Activated naive CD4-positive, alpha-beta T cell treated with anti-CD3 and anti-CD28 coated beads, Interleukin-2, amount 50 U/mL, for 24 hours (primary cell): ENCODE data around the gene TLE4.
A peak's percentile ranks its signal among the peaks of the same experiment; 100 is the strongest.
"Not testable (repeated sequence)": the region's sequence is repeated elsewhere in the genome, so short reads cannot be mapped to it uniquely, and the experiment has no call there.

Source experiments
- H3K27ac Mint-ChIP-seq: one replicate; pipeline ENCODE4 v1.8.0; 2021; ENCODE audit warnings: mild to moderate bottlenecking, mixed read lengths
- H3K27me3 Mint-ChIP-seq: one replicate; pipeline ENCODE4 v1.8.0; 2021; ENCODE audit warnings: mixed read lengths
- H3K36me3 Mint-ChIP-seq: one replicate; pipeline ENCODE4 v1.8.0; 2021; ENCODE audit warnings: mixed read lengths
- H3K4me1 Mint-ChIP-seq: one replicate; pipeline ENCODE4 v1.8.0; 2021; ENCODE audit warnings: mixed read lengths
- H3K4me3 Mint-ChIP-seq: one replicate; pipeline ENCODE4 v1.8.0; 2021; ENCODE audit warnings: mild to moderate bottlenecking, mixed read lengths
- H3K9me3 Mint-ChIP-seq: one replicate; pipeline ENCODE4 v1.8.0; 2021; ENCODE audit warnings: mixed read lengths

The TLE4 gene

DNA sequence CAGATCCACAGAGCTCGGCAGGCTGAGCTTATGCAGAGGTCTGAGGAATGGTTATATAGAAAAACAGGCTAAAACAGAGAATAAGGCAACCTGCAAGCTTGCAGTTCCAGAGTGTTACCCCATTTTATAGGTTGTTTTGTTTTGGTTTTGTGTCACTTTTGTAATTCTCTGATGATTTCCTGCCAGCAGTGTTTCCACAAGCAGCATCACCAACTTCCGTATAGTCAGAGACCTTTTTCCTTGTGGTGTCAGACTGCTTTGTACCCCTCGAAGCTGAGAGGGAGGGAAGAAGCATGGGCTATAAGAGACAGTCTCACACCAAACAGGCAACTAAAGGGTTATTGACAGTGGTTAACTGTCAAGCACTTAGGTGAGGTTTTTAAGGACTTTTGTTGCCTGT is 61.8 kb downstream of the TLE4 start:
- H3K4me1 Mint-ChIP-seq: peaks cover 80% of the 10 kb centered on the region
- H3K9me3 Mint-ChIP-seq: no peaks in the 10 kb centered on the region
- peak overlapping the region; percentile 32 for H3K27ac Mint-ChIP-seq
- H3K36me3 Mint-ChIP-seq: peaks cover 18% of the 10 kb centered on the region
- no peak overlapping the region for H3K4me3 Mint-ChIP-seq
- no peaks in the 10 kb centered on the region for H3K27me3 Mint-ChIP-seq

DNA sequence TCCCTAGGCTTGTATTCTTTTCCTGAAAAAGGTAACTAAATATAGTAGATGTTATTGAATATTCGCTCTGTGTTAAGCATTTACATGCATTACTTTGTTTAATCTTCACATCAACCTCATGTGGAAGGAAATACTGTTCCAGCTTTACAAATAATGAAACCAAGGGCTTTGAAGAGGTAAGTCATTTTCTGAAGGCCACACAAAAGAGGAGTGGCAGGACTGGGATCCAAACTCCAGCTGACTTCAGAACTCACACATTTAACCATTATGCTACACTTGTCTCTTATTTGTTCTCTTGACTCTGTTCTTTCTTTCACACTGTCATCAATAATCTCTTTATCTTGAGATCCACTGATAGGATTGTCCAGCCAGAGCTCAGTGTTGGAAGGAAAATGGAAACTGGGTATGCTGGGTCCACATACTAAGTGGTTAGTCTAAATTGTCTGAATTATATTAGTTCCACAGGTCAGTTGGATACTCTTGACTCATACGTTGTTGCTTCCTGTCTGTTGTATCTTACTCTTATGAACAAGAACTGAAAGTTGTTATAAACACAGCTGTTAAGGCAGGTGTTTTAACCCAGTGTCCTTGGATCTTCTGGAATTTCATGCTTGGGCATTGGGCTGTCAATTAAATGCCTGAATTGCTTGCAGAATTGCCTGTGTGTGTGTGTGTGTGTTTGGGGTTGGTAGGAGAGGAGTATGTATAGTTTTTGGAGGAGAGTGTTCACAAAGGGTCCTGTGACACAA is 65.6 kb downstream of the TLE4 start:
- Mint-ChIP-seq H3K4me3 (no peak overlapping the region), H3K9me3 (no peaks in the 10 kb centered on the region), H3K4me1 (peaks cover 74% of the 10 kb centered on the region), H3K27me3 (no peaks in the 10 kb centered on the region), H3K36me3 (peaks cover 28% of the 10 kb centered on the region), H3K27ac (peak overlapping the region; percentile 63)

DNA sequence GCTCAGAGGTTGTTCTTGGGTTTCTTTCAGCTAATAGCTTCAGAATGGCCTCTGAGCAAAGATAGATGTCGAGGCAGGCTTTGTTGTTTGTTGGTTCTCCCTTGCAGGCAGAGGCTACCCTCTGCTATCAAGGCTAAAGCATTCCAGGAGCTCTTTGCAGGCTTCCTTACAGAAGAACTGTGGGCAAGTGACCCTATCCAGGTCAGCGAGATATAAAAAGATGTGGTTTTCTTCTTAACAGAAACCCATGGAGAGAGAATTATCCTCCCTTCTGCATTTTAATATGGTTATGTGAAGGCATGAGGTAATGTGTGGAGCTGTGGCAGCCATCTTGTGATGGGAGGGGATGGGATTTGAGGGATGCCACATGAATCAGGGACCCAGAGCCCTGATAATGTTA is 67.0 kb downstream of the TLE4 start:
- no peak overlapping the region for H3K4me3 Mint-ChIP-seq
- peaks cover 39% of the 10 kb centered on the region for H3K36me3 Mint-ChIP-seq
- no peak overlapping the region for H3K27ac Mint-ChIP-seq
- peaks cover 7% of the 10 kb centered on the region for H3K9me3 Mint-ChIP-seq
- no peaks in the 10 kb centered on the region for H3K27me3 Mint-ChIP-seq
- H3K4me1 Mint-ChIP-seq: peaks cover 70% of the 10 kb centered on the region

DNA sequence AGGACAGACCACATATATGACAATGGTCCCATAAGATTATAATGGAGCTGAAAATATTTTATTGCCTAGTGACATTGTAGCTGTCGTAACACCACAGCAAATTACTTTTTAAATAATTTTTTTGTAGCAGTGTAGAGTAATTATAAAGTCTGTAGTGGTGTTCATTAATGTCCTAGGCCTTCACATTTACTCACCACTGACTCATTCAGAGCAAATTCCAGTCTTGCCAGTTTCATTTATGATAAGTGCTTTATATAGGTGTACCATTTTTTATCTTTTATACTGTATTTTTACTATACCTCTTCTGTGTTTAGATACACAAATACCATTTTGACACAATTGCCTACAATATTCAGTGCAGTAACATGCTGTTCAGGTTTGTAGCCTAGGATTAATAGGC is 67.6 kb downstream of the TLE4 start:
- Mint-ChIP-seq H3K9me3 (peaks cover 7% of the 10 kb centered on the region), H3K27me3 (no peaks in the 10 kb centered on the region), H3K36me3 (peaks cover 43% of the 10 kb centered on the region), H3K4me1 (peaks cover 69% of the 10 kb centered on the region), H3K27ac (no peak overlapping the region), H3K4me3 (no peak overlapping the region)

DNA sequence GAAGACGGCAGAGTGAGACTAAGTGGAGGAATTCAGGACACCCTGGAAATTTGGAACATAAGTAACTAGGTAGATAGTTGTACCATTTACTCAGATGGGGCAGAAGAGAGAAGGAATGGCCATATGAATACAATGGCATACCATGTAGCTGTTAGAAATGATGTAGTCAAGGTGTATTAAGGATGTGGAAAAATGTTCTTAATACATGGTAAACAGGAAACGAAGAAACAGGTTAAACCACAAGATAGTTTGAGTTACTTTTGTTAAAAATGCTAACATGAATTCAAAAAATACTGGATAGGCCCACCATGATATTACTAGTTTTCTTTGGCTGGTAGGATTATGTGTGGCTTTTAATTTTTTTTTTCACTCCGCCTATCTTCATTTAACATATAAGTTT is 68.3 kb downstream of the TLE4 start:
- peak overlapping the region; percentile 79 for H3K4me3 Mint-ChIP-seq
- peaks cover 63% of the 10 kb centered on the region for H3K4me1 Mint-ChIP-seq
- peaks cover 47% of the 10 kb centered on the region for H3K36me3 Mint-ChIP-seq
- not testable (repeated sequence) for H3K27me3 Mint-ChIP-seq, H3K27ac Mint-ChIP-seq, H3K9me3 Mint-ChIP-seq

DNA sequence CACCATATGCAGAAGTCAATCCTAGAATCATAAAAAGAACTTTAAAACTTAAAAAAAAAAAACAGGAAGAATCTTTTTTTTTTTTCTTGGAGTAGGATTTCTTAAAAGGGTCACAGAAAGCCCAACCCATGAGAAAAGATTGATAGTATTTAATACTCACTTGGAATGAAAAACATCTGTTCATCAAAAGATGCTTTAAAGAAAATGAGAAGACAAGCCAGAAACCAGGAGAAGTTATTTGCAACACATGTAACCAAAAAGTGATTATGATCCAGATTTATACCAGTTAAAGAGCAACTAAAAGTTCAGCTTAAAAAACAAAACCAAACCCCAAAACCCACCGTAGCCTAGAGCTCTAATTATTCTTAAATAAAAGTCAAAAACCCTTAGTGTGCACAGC is 69.3 kb downstream of the TLE4 start:
- H3K27ac Mint-ChIP-seq: no peak overlapping the region

DNA sequence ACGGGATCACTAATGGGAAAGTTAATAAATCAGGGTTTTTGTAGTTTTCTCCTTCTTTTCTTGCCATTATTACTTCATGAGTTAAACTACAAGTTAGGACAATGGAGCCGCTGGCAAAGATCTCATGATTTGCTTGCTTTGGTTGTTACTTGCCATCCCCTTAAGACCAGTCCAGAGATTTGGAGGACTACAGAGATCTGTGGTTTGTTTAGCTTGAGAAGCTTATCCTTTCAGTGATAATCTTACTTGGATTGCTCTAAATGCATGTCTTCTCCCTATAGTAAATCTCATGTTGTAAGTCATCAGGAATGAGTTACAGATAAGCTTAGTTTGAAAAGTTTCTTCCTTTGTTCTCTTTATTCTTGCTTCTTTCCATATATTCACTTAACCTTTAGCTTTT is 70.9 kb downstream of the TLE4 start:
- Mint-ChIP-seq H3K27me3 (no peaks in the 10 kb centered on the region), H3K27ac (no peak overlapping the region), H3K36me3 (peaks cover 38% of the 10 kb centered on the region), H3K4me1 (peaks cover 50% of the 10 kb centered on the region), H3K9me3 (peaks cover 7% of the 10 kb centered on the region), H3K4me3 (no peak overlapping the region)

More for the DNA sequence above, 69.3 kb downstream of the TLE4 start:
- peaks cover 7% of the 10 kb centered on the region for H3K9me3 Mint-ChIP-seq
- H3K27me3 Mint-ChIP-seq: no peaks in the 10 kb centered on the region
- H3K4me1 Mint-ChIP-seq: peaks cover 61% of the 10 kb centered on the region
- no peak overlapping the region for H3K4me3 Mint-ChIP-seq
- H3K36me3 Mint-ChIP-seq: peaks cover 46% of the 10 kb centered on the region

DNA sequence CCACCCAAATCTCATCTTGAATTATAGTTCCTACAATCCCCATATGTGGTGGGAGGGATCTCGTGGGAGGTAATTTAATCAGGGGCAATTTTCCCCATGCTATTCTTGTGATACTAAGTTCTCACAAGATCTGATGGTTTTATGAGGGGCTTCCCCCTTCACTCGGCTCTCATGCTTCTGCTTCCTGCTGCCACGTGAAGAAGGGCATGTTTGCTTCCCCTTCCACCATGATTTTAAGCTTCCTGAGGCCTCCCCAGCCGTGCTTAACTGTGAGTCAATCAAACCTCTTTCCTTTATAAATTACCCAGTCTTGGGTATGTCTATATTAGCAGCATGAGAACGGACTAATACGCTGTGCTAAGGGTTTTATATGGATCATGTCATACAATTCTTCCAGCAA is 72.3 kb downstream of the TLE4 start:
- Mint-ChIP-seq H3K9me3 (peaks cover 7% of the 10 kb centered on the region), H3K27me3 (no peaks in the 10 kb centered on the region), H3K4me1 (peaks cover 37% of the 10 kb centered on the region), H3K27ac (no peak overlapping the region), H3K4me3 (no peak overlapping the region), H3K36me3 (peaks cover 28% of the 10 kb centered on the region)

DNA sequence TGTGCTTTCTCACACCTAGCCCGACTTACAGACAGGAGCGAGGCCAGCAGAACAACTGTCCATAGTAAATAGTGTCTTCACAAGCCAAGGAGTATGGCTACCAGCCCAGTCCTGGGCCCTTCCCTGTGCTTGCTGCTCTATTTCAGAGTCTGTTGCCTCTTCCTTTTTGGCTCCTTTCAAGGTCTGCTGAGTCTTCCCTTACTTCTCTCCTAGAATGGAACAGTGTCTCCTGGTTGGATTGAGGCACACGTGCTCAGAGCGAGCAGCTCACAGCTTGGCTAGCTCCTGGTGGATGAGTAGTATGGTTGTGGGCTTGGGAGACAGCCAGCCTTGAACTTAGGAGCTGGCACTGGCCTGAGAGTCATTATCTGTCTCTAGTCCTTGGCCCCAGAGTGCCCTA is 72.8 kb downstream of the TLE4 start:
- Mint-ChIP-seq H3K36me3 (peaks cover 26% of the 10 kb centered on the region), H3K4me3 (no peak overlapping the region), H3K4me1 (peaks cover 33% of the 10 kb centered on the region), H3K9me3 (peaks cover 7% of the 10 kb centered on the region), H3K27me3 (no peaks in the 10 kb centered on the region), H3K27ac (no peak overlapping the region)

DNA sequence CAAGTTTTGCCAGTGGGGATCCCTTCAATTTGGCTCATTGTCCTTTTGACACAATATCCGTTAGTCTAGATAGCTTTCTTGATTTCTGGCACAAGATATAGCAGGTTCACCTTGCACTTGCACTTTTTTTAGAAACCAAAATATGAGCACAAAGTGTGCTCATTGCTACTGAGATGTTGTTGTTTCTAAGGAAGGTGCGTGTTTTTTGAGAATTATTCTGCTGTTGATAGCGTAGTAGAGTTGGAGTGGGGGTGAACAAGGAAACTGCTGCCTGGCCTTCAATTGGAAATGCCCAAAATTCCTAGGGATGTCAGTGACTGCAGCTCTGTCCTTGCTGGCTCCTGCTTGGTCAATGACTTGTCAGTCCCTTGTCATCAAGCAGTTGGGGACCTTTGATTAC is 73.3 kb downstream of the TLE4 start:
- no peak overlapping the region for H3K27ac Mint-ChIP-seq
- peaks cover 24% of the 10 kb centered on the region for H3K36me3 Mint-ChIP-seq
- peaks cover 7% of the 10 kb centered on the region for H3K9me3 Mint-ChIP-seq
- H3K4me1 Mint-ChIP-seq: peaks cover 28% of the 10 kb centered on the region
- no peaks in the 10 kb centered on the region for H3K27me3 Mint-ChIP-seq
- no peak overlapping the region for H3K4me3 Mint-ChIP-seq

DNA sequence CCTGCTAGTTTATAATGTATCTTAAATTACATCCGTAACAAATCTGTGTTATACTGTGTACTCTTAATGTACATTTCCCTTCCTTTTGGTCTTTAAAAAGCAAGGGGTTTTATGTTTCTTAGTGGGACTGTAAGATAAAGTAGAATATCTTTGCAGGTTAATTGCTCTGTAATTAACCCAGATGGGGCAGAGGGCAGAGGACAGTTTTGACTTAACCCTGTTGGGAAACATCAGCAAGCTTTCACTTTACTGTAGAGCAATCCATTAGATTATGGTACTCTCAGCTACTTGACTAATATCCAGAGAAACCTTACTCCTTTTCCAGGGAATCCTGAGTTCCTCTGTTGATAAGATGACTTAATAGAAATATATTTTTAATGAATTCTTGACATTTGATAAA is 74.3 kb downstream of the TLE4 start:
- Mint-ChIP-seq H3K27me3 (no peaks in the 10 kb centered on the region), H3K36me3 (peaks cover 24% of the 10 kb centered on the region), H3K4me3 (no peak overlapping the region), H3K4me1 (peaks cover 26% of the 10 kb centered on the region), H3K9me3 (peaks cover 7% of the 10 kb centered on the region), H3K27ac (no peak overlapping the region)

DNA sequence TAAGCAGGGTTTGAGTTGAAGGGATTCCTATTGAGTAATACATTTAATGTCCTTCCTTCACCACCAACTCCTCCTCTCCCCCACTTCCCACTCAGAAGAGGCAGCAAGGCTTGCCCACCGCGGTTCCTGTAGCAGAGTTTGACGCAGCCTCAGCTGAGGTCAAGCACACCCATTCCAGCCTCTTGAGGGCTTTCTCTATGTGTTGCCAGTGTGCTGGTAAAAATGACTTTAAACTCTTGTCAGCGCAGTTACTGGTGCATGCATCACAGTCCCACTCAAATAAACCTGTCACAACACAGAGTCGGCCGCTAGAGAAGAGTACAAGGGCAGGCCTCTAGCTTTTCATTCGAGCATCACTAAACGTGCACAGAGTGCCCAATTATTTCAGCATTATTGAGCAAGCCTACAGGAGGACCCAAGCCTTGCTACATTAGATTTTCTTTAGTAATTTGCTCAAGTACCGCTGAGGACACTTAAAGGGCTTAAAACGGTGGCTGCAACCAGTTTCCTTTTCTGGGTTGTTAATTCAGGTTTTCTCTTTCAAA is 79.6 kb downstream of the TLE4 start:
- Mint-ChIP-seq H3K27ac (no peak overlapping the region), H3K36me3 (peaks cover 13% of the 10 kb centered on the region), H3K9me3 (no peaks in the 10 kb centered on the region), H3K4me1 (peaks cover 16% of the 10 kb centered on the region), H3K4me3 (no peak overlapping the region), H3K27me3 (no peaks in the 10 kb centered on the region)

DNA sequence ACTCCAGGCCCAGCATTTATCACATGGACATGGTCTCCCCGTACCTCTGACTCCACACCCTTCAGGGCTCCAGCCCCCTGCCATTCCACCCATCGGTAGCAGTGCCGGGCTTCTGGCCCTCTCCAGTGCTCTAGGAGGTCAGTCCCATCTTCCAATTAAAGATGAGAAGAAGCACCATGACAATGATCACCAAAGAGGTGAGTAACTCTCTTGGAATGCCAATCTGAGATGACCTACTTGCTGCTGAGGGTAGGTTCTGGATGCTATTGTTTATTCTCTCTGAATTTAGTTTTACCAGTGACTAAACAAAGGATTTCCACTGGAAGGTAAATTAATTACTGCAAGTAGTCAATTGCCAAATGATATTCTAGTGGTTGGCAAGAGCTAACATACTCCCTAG is 80.8 kb downstream of the TLE4 start:
- Mint-ChIP-seq H3K4me1 (peaks cover 16% of the 10 kb centered on the region), H3K4me3 (no peak overlapping the region), H3K27ac (no peak overlapping the region), H3K27me3 (no peaks in the 10 kb centered on the region), H3K9me3 (no peaks in the 10 kb centered on the region), H3K36me3 (peaks cover 17% of the 10 kb centered on the region)

DNA sequence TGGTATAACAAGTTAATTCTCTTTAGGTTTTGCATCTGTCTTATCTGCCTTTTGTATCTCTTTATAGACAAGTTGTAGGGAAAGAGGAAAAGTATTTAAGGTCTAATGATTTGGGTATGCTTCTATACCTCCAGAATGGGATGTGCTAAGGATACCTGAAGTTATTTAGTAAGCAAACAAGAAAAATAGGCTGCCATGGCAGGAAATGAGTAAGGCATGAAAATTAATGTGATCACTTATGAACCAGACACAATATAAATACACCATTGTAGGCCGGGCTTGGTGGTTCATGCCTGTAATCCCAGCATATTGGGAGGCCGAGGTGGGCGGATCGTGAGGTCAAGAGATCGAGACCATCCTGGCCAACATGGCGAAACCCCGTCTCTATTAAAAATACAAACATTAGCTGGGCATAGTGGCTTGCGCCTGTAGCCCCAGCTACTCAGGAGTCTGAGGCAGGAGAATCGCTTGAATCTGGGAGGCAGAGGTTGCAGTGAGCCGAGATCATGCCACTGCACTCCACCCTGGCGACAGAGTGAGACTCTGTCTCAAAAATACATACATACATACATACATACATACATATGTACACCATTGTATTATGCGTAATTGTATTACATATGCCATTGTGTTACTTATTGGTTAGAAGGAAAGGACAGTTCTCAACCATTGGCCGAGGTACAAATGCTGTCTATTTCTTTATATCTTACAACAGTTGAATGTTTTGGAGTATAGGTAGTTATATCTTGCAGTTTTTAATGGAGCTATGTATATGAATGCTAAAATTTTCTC is 83.0 kb downstream of the TLE4 start:
- Mint-ChIP-seq H3K4me1 (peaks cover 30% of the 10 kb centered on the region), H3K36me3 (peaks cover 18% of the 10 kb centered on the region)
- not testable (repeated sequence) for H3K27ac Mint-ChIP-seq, H3K27me3 Mint-ChIP-seq, H3K9me3 Mint-ChIP-seq, H3K4me3 Mint-ChIP-seq

DNA sequence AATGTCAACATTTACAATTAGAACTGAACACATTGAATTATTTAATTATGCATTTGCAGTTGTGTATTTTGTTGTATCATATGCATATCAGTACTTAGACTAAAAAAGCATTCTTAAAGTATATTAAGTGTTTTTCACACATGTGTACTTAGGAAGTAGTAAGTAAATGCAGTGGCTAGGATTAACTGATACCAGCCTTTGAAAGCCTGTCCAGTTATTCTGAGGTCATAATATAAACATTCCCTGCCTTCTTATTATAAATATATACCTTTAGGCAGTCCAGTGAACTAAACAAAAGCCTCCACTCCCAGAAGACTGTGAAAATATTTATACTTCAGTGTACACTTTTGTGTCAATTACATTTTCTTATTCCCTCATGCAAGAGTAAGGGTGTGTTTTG is 83.8 kb downstream of the TLE4 start:
- H3K36me3 Mint-ChIP-seq: peaks cover 18% of the 10 kb centered on the region
- no peaks in the 10 kb centered on the region for H3K9me3 Mint-ChIP-seq
- H3K4me3 Mint-ChIP-seq: no peak overlapping the region
- no peaks in the 10 kb centered on the region for H3K27me3 Mint-ChIP-seq
- H3K27ac Mint-ChIP-seq: no peak overlapping the region
- peaks cover 35% of the 10 kb centered on the region for H3K4me1 Mint-ChIP-seq

DNA sequence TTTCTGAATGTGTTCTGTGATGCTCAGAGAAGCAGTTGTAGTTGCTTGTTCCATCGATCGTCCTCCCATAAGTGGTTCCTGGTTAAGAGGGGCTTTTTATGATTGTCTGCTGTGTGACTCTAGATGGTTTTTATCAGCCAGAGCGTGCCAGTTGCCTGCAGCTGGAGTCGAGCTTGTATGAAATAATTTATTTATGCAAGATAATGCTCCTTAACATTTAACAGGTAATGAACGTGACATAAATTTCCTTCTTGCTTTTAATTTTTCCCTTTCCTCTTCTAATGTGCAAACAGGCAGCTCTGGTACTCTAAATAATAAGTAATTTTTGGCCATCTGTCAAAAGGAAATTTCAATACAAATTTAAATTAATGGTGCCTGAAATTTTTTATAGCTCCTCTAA is 84.4 kb downstream of the TLE4 start:
- H3K4me1 Mint-ChIP-seq: peaks cover 36% of the 10 kb centered on the region
- no peaks in the 10 kb centered on the region for H3K9me3 Mint-ChIP-seq
- H3K27me3 Mint-ChIP-seq: no peaks in the 10 kb centered on the region
- no peak overlapping the region for H3K4me3 Mint-ChIP-seq
- no peak overlapping the region for H3K27ac Mint-ChIP-seq
- peaks cover 18% of the 10 kb centered on the region for H3K36me3 Mint-ChIP-seq
